NCI-H1092 (cell line): ENCODE data around the gene SHC4.
"Not testable (repeated sequence)": the region's sequence is repeated elsewhere in the genome, so short reads cannot be mapped to it uniquely, and the experiment has no call there.

Source experiments
- DNase-seq: peaks from one replicate; lab custom pipeline; 2025; lab: John Stamatoyannopoulos, UW

The SHC4 gene, protein sequence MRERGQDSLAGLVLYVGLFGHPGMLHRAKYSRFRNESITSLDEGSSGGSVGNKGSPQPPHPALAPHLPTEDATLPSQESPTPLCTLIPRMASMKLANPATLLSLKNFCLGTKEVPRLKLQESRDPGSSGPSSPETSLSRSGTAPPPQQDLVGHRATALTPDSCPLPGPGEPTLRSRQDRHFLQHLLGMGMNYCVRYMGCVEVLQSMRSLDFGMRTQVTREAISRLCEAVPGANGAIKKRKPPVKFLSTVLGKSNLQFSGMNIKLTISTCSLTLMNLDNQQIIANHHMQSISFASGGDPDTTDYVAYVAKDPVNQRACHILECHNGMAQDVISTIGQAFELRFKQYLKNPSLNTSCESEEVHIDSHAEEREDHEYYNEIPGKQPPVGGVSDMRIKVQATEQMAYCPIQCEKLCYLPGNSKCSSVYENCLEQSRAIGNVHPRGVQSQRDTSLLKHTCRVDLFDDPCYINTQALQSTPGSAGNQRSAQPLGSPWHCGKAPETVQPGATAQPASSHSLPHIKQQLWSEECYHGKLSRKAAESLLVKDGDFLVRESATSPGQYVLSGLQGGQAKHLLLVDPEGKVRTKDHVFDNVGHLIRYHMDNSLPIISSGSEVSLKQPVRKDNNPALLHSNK

GRCh38 chr15:48963524-48964113, at the start of gene SHC4:
SHC4 (minus strand) TSS chr15:48963919; CDS start chr15:48963015, 904 bp downstream.
- no peak for DNase-seq

DNA sequence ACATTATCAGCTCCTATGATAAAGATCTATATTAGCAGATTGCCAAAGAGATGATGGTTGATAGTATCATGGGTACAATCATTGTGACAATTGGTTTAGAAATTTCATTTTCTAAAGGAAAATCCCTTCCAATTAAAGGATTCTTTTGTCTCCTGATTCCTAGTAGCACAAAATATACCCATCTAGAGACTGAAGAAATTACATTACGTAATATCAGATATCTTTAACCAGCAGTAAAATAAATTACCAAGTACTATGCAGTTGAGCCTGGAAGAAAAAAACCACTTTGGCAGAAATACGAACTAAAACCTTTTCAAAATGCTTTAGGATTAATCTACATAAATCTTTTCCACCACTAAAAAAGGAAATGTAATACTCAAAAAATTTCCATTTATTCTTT, 35.6 kb upstream of the SHC4 start:
- no peak for DNase-seq

- DNase-seq = no peak
Observed at GRCh38 chr15:48996276-48996675, 32.6 kb upstream of the SHC4 start.

DNA sequence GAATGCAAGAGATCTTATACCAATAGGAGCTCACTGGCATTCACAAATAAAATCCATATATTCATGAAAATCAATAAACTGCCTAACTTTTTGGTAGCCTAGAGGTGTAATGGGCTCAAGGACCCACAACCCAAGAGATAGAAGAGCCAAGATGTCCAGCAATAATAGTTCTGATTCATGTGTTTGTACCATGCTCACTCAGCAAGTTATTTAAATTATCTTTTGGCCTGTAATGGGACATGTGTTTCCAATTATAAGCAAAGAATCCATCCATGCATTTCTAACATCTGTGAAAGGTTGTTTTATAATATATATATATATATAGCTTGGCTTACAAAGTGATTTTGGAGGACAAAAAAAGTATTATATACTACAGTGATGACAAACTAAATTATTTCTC, 29.7 kb upstream of the SHC4 start:
- no peak for DNase-seq

DNA sequence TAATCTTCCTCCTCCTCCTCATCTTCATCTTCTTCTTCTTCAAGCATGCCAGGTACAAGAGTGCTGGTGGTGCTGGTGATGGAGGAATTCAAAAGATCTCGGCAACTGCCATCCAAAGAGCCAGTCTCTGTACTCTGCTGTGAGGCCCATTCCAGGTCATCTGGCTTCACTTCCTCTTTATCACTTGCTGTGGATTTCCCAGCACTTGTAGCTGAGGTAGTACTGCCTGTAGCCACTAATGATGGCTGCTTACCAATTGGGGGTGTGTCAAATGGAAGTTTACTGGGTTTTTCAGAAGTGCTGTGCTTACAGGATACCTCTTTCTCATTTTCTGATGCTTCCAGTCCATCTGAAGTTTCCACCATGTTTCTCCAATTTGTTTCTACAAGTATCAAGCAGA, 28.8 kb upstream of the SHC4 start:
- DNase-seq = no peak

- no peak for DNase-seq
Observed at GRCh38 chr15:48992096-48992495, 28.4 kb upstream of the SHC4 start.

- DNase-seq = no peak
Observed at GRCh38 chr15:48989170-48989569, 25.5 kb upstream of the SHC4 start.

- DNase-seq = no peak
Observed at GRCh38 chr15:48987142-48987541, 23.4 kb upstream of the SHC4 start.

GRCh38 chr15:48986240-48986639, 22.5 kb upstream of the SHC4 start:
- no peak for DNase-seq

GRCh38 chr15:48985516-48985915, 21.8 kb upstream of the SHC4 start:
- no peak for DNase-seq

- DNase-seq = no peak
Observed at GRCh38 chr15:48984811-48985352, 21.2 kb upstream of the SHC4 start.

DNA sequence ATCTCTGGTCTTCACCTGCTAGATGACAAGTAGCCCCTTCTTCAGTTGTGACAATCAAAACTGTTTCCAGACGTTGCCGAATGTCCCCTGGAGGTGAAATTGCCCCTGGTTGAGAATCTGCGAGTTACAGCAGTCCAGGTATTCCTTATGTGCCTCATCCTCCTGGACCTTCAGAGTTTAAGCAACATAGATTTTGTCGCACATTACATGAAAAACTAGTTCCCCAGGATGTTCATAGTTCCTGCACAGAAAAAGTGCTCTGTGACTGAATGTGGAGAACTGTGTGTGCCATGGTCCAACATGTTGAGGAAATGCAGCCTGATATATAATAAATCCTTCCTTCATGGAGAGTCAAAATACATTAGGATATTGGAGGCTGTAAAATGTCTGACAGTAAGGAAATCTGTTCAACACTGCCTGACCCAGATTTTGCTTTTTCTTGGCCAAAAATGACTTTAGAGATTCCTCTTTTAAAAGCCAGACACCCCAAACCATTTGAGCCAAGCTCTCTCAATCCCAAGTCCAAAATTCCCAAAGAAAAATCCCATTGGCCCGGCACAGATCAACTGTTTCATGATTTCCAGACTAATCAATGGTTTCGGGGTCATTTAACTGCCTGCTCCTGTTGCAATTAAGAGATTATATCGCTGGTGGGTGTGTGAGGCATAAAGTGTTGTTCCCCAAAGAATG, 20.4 kb upstream of the SHC4 start:
- no peak for DNase-seq

GRCh38 chr15:48983300-48983699, 19.6 kb upstream of the SHC4 start:
- DNase-seq = no peak

- no peak for DNase-seq
Observed at GRCh38 chr15:48981941-48982340, 18.2 kb upstream of the SHC4 start.

GRCh38 chr15:48978638-48979037, 14.9 kb upstream of the SHC4 start:
- no peak for DNase-seq

DNA sequence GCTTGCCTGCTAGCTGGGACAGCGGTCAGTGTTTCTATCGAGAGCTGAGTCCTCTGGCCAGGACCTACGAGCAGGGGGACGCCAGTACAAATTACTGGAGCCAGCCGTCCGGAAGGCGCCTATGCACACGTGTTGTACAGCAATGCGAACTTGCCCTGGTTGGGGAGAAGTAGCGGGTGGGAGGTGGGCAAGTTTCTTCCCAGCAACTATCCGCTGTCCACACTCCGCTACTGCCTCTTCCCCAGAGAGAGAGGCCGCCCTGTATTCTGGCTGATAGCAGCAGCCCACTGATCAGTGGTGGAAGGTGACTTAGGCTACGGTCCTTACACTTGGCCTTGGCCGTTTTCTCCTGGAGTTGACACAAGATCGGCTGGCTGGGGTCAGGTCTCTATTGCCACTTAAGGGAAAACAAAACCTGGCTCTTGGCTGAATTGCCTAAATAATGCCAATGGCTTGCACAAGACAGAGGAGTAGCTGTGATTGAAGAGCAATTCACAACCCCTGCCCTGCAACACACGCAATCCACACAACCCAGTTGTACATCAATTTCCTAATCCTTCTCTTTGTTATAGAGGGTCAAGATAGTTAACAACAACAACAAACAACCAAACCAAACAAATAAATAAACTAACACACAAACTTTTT, 12.8 kb upstream of the SHC4 start:
- no peak for DNase-seq

DNA sequence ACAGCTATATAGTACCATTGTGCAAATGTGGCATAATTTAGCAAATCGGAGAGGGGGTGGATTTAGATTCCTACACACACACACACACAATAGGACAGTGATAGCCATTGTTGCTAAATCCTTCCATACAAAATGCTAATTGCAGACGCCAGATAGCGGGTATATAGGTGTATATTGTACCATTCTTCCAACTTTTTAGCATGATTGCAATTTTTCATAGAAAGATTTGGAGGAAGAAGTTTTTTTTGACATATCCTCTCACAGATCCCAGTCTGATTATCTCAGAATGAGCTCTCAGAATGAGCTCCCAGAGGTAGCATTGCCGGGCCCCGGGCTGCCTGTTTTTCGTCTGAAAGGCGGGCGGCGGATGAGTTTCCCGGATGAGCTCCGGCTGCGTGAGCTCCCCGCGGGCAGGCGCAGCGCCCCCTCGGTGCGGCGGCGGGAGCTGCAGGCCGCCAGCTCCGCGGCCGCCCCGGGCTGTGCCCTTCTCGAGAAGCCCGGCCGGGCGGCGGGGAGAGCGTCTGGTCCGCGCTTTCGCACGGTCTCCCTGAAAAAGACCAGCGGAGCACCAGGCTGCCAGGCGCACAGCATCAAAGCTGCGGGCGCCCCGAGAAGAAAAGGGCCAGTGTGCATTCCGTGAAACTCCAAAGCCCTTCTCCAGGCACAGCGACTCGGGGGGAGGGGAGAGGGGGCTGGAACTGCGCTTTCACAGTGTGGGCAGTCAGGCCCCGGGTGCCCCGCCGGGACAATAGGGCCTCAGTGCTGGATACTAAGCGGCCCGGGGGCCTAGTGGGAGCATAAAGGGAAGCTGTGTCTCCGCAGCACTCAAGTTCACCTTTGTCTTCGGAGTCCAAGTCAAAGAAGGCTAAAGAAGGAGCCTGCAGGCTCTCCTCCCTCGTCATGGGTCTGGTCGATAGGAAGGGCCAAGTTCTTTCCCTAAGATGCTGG, 12.0 kb upstream of the SHC4 start:
- DNase-seq = peak; percentile 65

DNA sequence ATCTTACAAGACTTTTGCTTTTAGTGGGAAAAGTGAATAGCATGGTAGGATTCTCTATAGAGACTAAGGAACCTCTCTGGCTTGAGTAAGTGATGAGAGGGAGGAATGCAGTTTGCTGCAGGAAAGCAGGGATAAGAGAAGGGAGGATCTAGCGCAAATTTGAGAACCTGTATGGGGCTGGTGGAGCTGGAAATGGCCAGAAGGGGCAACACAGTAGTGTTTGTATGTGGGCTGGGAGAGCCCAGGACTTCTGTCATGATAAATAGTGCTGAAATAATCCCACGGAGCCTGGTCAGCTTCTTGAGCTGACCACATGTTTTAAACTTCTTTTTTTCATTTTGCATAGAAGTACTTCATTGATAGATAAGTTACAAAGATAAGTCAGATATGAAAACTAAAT, 11.2 kb upstream of the SHC4 start:
- no peak for DNase-seq

GRCh38 chr15:48972750-48973503, 9.2 kb upstream of the SHC4 start:
- DNase-seq = no peak

GRCh38 chr15:48970926-48971325, 7.2 kb upstream of the SHC4 start:
- DNase-seq = not testable (repeated sequence)
